Ishikawa (cell line): ENCODE data around the gene ITPRID2.

Source experiments
- CEBPB ChIP-seq: IDR thresholded peaks from 2 replicates; pipeline ENCODE4 v1.6.1; 2012
- CREB1 ChIP-seq: IDR thresholded peaks from 2 replicates; pipeline ENCODE4 v1.6.1; 2012; ENCODE audit warnings: low read depth
- EGR1 ChIP-seq: IDR thresholded peaks from 2 replicates; pipeline ENCODE4 v1.6.1; 2012
- EP300 ChIP-seq: IDR thresholded peaks from 2 replicates; pipeline ENCODE4 v1.6.1; 2012; ENCODE audit warnings: borderline replicate concordance
- FOXM1 ChIP-seq: IDR thresholded peaks from 2 replicates; pipeline ENCODE4 v1.6.1; 2012; ENCODE audit warnings: low read depth, borderline replicate concordance
- MAX ChIP-seq: IDR thresholded peaks from 2 replicates; pipeline ENCODE4 v1.6.1; 2012
- NFIC ChIP-seq: IDR thresholded peaks from 2 replicates; pipeline ENCODE4 v1.6.1; 2012
- RAD21 ChIP-seq: IDR thresholded peaks from 2 replicates; pipeline ENCODE4 v1.6.1; 2012; ENCODE audit warnings: low read depth
- REST ChIP-seq: IDR thresholded peaks from 2 replicates; pipeline ENCODE4 v1.6.1; 2012; ENCODE audit warnings: low read depth, mild to moderate bottlenecking
- TAF1 ChIP-seq: IDR thresholded peaks from 2 replicates; pipeline ENCODE4 v1.6.1; 2012; ENCODE audit warnings: low read depth, mild to moderate bottlenecking
- TCF12 ChIP-seq: IDR thresholded peaks from 2 replicates; pipeline ENCODE4 v1.6.1; 2012; ENCODE audit warnings: low read depth
- TEAD4 ChIP-seq: IDR thresholded peaks from 2 replicates; pipeline ENCODE4 v1.6.1; 2012
- USF1 ChIP-seq: IDR thresholded peaks from 2 replicates; pipeline ENCODE4 v1.6.1; 2012
- YY1 ChIP-seq: IDR thresholded peaks from 2 replicates; pipeline ENCODE4 v1.6.1; 2012; ENCODE audit warnings: low read depth
- ZBTB7A ChIP-seq: IDR thresholded peaks from 2 replicates; pipeline ENCODE4 v1.6.1; 2012; ENCODE audit warnings: low read depth

Gene ITPRID2

GRCh38 chr2:181848261-181848886 lies 43.2 kb upstream of the ITPRID2 start:
- TF ChIP-seq CREB1 (no peak), TCF12 (no peak), ZBTB7A (no peak), FOXM1 (no peak), RAD21 (no peak), EGR1 (no peak), TAF1 (no peak), CEBPB (no peak), EP300 (no peak), REST (no peak), USF1 (no peak), YY1 (no peak), NFIC (no peak), MAX (no peak), TEAD4 (no peak)

- no peak for TF ChIP-seq RAD21
- TF ChIP-seq EP300, result no peak
- TF ChIP-seq USF1, result no peak
- no peak for TF ChIP-seq YY1
- TF ChIP-seq CREB1, result no peak
- TF ChIP-seq TAF1, result no peak
- TF ChIP-seq TCF12, result no peak
- no peak for TF ChIP-seq MAX
- no peak for TF ChIP-seq NFIC
- no peak for TF ChIP-seq TEAD4
- no peak for TF ChIP-seq FOXM1
- no peak for TF ChIP-seq REST
- no peak for TF ChIP-seq CEBPB
- no peak for TF ChIP-seq EGR1
Measured at GRCh38 chr2:181849601-181850000, 41.9 kb upstream of the ITPRID2 start.

GRCh38 chr2:181850936-181851560 lies 40.5 kb upstream of the ITPRID2 start:
- no peak for TF ChIP-seq REST
- TF ChIP-seq CREB1, result no peak
- no peak for TF ChIP-seq TEAD4
- no peak for TF ChIP-seq MAX
- no peak for TF ChIP-seq TAF1
- no peak for TF ChIP-seq RAD21
- TF ChIP-seq CEBPB, result no peak
- no peak for TF ChIP-seq YY1
- TF ChIP-seq ZBTB7A, result no peak
- no peak for TF ChIP-seq FOXM1
- no peak for TF ChIP-seq USF1
- TF ChIP-seq TCF12, result no peak
- no peak for TF ChIP-seq NFIC
- no peak for TF ChIP-seq EP300

- no peak for TF ChIP-seq CREB1
- no peak for TF ChIP-seq CEBPB
- no peak for TF ChIP-seq TAF1
- TF ChIP-seq FOXM1, result no peak
- TF ChIP-seq EGR1, result no peak
- TF ChIP-seq NFIC, result no peak
- TF ChIP-seq EP300, result no peak
- TF ChIP-seq MAX, result no peak
- TF ChIP-seq ZBTB7A, result no peak
- no peak for TF ChIP-seq REST
- no peak for TF ChIP-seq TCF12
- no peak for TF ChIP-seq TEAD4
- no peak for TF ChIP-seq YY1
- no peak for TF ChIP-seq USF1
- TF ChIP-seq RAD21, result no peak
Measured at GRCh38 chr2:181851726-181852125, 39.8 kb upstream of the ITPRID2 start.
